ENCODE measurements around the gene HDGFL2. TPM values are rescaled to one million over a fixed set of nuclear protein-coding genes. Genes with fewer than 3 reads are reported as not detected.
"Not testable (repeated sequence)": the region's sequence is repeated elsewhere in the genome, so short reads cannot be mapped to it uniquely, and the experiment has no call there.

HDGFL2 gene
- total RNA-seq, 1 donor from 2014 or later: 33.9 TPM

GRCh38 chr19:4521170-4521887 is 49.2 kb downstream of the HDGFL2 start:
- Histone ChIP-seq H3K27ac (ENCODE audit: low read depth, low read length) (no peak overlapping the region), H3K27me3 (ENCODE audit: control insufficient read depth in 3 of 3, insufficient read depth in 3 of 3, low read length in 3 of 3) (peaks cover 0 to 2% (median 0%) of the 10 kb centered on the region in 3 donors), H3K9ac (ENCODE audit: low read depth in 1 of 3, low read length in 3 of 3) (no peak overlapping the region), H3K4me3 (ENCODE audit: low read length in 3 of 3) (no peak overlapping the region), H3K4me1 (ENCODE audit: control insufficient read depth in 3 of 3, insufficient read depth in 3 of 3, low read length in 3 of 3) (peaks cover 10 to 41% (median 25%) of the 10 kb centered on the region in 3 donors), H3K36me3 (ENCODE audit: control insufficient read depth in 3 of 3, insufficient read depth in 3 of 3, low read length in 3 of 3) (peaks cover 0 to 30% (median 7%) of the 10 kb centered on the region in 3 donors), H3K9me3 (ENCODE audit: control insufficient read depth in 3 of 3, low read length in 3 of 3) (no peaks in the 10 kb centered on the region)

GRCh38 chr19:4521888-4522242 is 49.8 kb downstream of the HDGFL2 start:
- Histone ChIP-seq H3K4me1 (ENCODE audit: control insufficient read depth in 3 of 3, insufficient read depth in 3 of 3, low read length in 3 of 3) (peaks cover 9 to 37% (median 23%) of the 10 kb centered on the region in 3 donors), H3K27ac (ENCODE audit: low read depth, low read length) (no peak overlapping the region)

GRCh38 chr19:4522291-4523002 is 50.4 kb downstream of the HDGFL2 start:
- no peak overlapping the region for H3K27ac ChIP-seq (ENCODE audit: low read depth, low read length)
- peaks cover 0 to 2% (median 0%) of the 10 kb centered on the region in 3 donors for H3K27me3 ChIP-seq (ENCODE audit: control insufficient read depth in 3 of 3, insufficient read depth in 3 of 3, low read length in 3 of 3)
- H3K9ac ChIP-seq (ENCODE audit: low read depth in 1 of 3, low read length in 3 of 3): no peak overlapping the region
- H3K4me3 ChIP-seq (ENCODE audit: low read length in 3 of 3): no peak overlapping the region
- no peaks in the 10 kb centered on the region for H3K9me3 ChIP-seq (ENCODE audit: control insufficient read depth in 3 of 3, low read length in 3 of 3)
- H3K36me3 ChIP-seq (ENCODE audit: control insufficient read depth in 3 of 3, insufficient read depth in 3 of 3, low read length in 3 of 3): peaks cover 0 to 31% (median 7%) of the 10 kb centered on the region in 3 donors
- H3K4me1 ChIP-seq (ENCODE audit: control insufficient read depth in 3 of 3, insufficient read depth in 3 of 3, low read length in 3 of 3): peaks cover 9 to 32% (median 21%) of the 10 kb centered on the region in 3 donors

More at GRCh38 chr19:4521888-4522242, 49.8 kb downstream of the HDGFL2 start:
- Histone ChIP-seq H3K36me3 (ENCODE audit: control insufficient read depth in 3 of 3, insufficient read depth in 3 of 3, low read length in 3 of 3) (peaks cover 0 to 31% (median 7%) of the 10 kb centered on the region in 3 donors), H3K9me3 (ENCODE audit: control insufficient read depth in 3 of 3, low read length in 3 of 3) (no peaks in the 10 kb centered on the region), H3K4me3 (ENCODE audit: low read length in 3 of 3) (no peak overlapping the region), H3K9ac (ENCODE audit: low read depth in 1 of 3, low read length in 3 of 3) (no peak overlapping the region), H3K27me3 (ENCODE audit: control insufficient read depth in 3 of 3, insufficient read depth in 3 of 3, low read length in 3 of 3) (peaks cover 0 to 2% (median 0%) of the 10 kb centered on the region in 3 donors)

GRCh38 chr19:4523306-4524110 is 51.4 kb downstream of the HDGFL2 start:
- no peaks in the 10 kb centered on the region for H3K9me3 ChIP-seq (ENCODE audit: control insufficient read depth in 3 of 3, low read length in 3 of 3)
- no peak overlapping the region for H3K4me3 ChIP-seq (ENCODE audit: low read length in 3 of 3)
- no peak overlapping the region for H3K27ac ChIP-seq (ENCODE audit: low read depth, low read length)
- peaks cover 9 to 22% (median 16%) of the 10 kb centered on the region in 3 donors for H3K4me1 ChIP-seq (ENCODE audit: control insufficient read depth in 3 of 3, insufficient read depth in 3 of 3, low read length in 3 of 3)
- no peak overlapping the region for H3K9ac ChIP-seq (ENCODE audit: low read depth in 1 of 3, low read length in 3 of 3)
- H3K36me3 ChIP-seq (ENCODE audit: control insufficient read depth in 3 of 3, insufficient read depth in 3 of 3, low read length in 3 of 3): peaks cover 0 to 28% (median 7%) of the 10 kb centered on the region in 3 donors
- H3K27me3 ChIP-seq (ENCODE audit: control insufficient read depth in 3 of 3, insufficient read depth in 3 of 3, low read length in 3 of 3): no peaks in the 10 kb centered on the region

GRCh38 chr19:4524808-4525562 is 52.9 kb downstream of the HDGFL2 start:
- Histone ChIP-seq H3K27ac (ENCODE audit: low read depth, low read length) (no peak overlapping the region), H3K9ac (ENCODE audit: low read depth in 1 of 3, low read length in 3 of 3) (peak overlapping the region in 1 of 3 donors; percentile 16), H3K4me1 (ENCODE audit: control insufficient read depth in 3 of 3, insufficient read depth in 3 of 3, low read length in 3 of 3) (peaks cover 0 to 10% (median 4%) of the 10 kb centered on the region in 3 donors), H3K9me3 (ENCODE audit: control insufficient read depth in 3 of 3, low read length in 3 of 3) (no peaks in the 10 kb centered on the region), H3K36me3 (ENCODE audit: control insufficient read depth in 3 of 3, insufficient read depth in 3 of 3, low read length in 3 of 3) (peaks cover 0 to 31% (median 11%) of the 10 kb centered on the region in 3 donors), H3K4me3 (ENCODE audit: low read length in 3 of 3) (no peak overlapping the region), H3K27me3 (ENCODE audit: control insufficient read depth in 3 of 3, insufficient read depth in 3 of 3, low read length in 3 of 3) (no peaks in the 10 kb centered on the region)

GRCh38 chr19:4525563-4526002 is 53.5 kb downstream of the HDGFL2 start:
- peak overlapping the region in 1 of 3 donors; percentile 16 for H3K9ac ChIP-seq (ENCODE audit: low read depth in 1 of 3, low read length in 3 of 3)
- no peak overlapping the region for H3K27ac ChIP-seq (ENCODE audit: low read depth, low read length)
- H3K4me3 ChIP-seq (ENCODE audit: low read length in 3 of 3): no peak overlapping the region
- no peaks in the 10 kb centered on the region for H3K9me3 ChIP-seq (ENCODE audit: control insufficient read depth in 3 of 3, low read length in 3 of 3)
- peaks cover 0 to 31% (median 11%) of the 10 kb centered on the region in 3 donors for H3K36me3 ChIP-seq (ENCODE audit: control insufficient read depth in 3 of 3, insufficient read depth in 3 of 3, low read length in 3 of 3)
- H3K27me3 ChIP-seq (ENCODE audit: control insufficient read depth in 3 of 3, insufficient read depth in 3 of 3, low read length in 3 of 3): no peaks in the 10 kb centered on the region
- peaks cover 0 to 14% (median 4%) of the 10 kb centered on the region in 3 donors for H3K4me1 ChIP-seq (ENCODE audit: control insufficient read depth in 3 of 3, insufficient read depth in 3 of 3, low read length in 3 of 3)

- not testable (repeated sequence) for H3K9me3 ChIP-seq (ENCODE audit: control insufficient read depth in 3 of 3, low read length in 3 of 3); H3K4me3 ChIP-seq (ENCODE audit: low read length in 3 of 3); H3K9ac ChIP-seq (ENCODE audit: low read depth in 1 of 3, low read length in 3 of 3); H3K27ac ChIP-seq (ENCODE audit: low read depth, low read length); H3K27me3 ChIP-seq (ENCODE audit: control insufficient read depth in 3 of 3, insufficient read depth in 3 of 3, low read length in 3 of 3)
- Histone ChIP-seq H3K36me3 (ENCODE audit: control insufficient read depth in 3 of 3, insufficient read depth in 3 of 3, low read length in 3 of 3) (peaks cover 0 to 18% (median 4%) of the 10 kb centered on the region in 3 donors), H3K4me1 (ENCODE audit: control insufficient read depth in 3 of 3, insufficient read depth in 3 of 3, low read length in 3 of 3) (peaks cover 0 to 21% (median 9%) of the 10 kb centered on the region in 3 donors)
Measured at GRCh38 chr19:4527377-4527776, 55.3 kb downstream of the HDGFL2 start.

DNA sequence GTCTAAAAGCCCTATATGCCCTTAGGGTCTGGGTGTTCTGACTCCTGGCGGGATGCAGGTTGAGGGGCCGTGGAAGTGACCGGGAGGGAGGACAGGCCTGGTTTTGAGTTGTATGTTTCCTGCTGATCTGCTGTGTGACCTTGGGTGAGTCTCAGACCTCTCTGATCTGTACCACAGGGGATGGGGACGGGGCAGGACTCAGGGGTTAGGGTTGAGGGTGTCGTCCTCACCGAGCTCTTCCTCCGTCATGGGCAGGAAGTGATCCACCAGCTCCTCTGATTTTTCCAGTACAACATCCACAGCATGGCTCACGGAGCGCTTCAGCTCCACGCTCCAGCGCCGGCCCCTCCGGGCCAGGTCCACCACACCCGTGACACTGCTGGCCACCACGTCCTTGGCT is 56.7 kb downstream of the HDGFL2 start:
- Histone ChIP-seq H3K4me3 (ENCODE audit: low read length in 3 of 3) (no peak overlapping the region), H3K27ac (ENCODE audit: low read depth, low read length) (no peak overlapping the region), H3K9ac (ENCODE audit: low read depth in 1 of 3, low read length in 3 of 3) (no peak overlapping the region), H3K36me3 (ENCODE audit: control insufficient read depth in 3 of 3, insufficient read depth in 3 of 3, low read length in 3 of 3) (peaks cover 0 to 16% (median 4%) of the 10 kb centered on the region in 3 donors), H3K9me3 (ENCODE audit: control insufficient read depth in 3 of 3, low read length in 3 of 3) (no peaks in the 10 kb centered on the region), H3K4me1 (ENCODE audit: control insufficient read depth in 3 of 3, insufficient read depth in 3 of 3, low read length in 3 of 3) (peaks cover 0 to 20% (median 9%) of the 10 kb centered on the region in 3 donors), H3K27me3 (ENCODE audit: control insufficient read depth in 3 of 3, insufficient read depth in 3 of 3, low read length in 3 of 3) (no peaks in the 10 kb centered on the region)

GRCh38 chr19:4529924-4530522 is 57.9 kb downstream of the HDGFL2 start:
- Histone ChIP-seq H3K9me3 (ENCODE audit: control insufficient read depth in 3 of 3, low read length in 3 of 3) (no peaks in the 10 kb centered on the region), H3K4me1 (ENCODE audit: control insufficient read depth in 3 of 3, insufficient read depth in 3 of 3, low read length in 3 of 3) (peaks cover 3 to 31% (median 16%) of the 10 kb centered on the region in 3 donors), H3K4me3 (ENCODE audit: low read length in 3 of 3) (no peak overlapping the region), H3K36me3 (ENCODE audit: control insufficient read depth in 3 of 3, insufficient read depth in 3 of 3, low read length in 3 of 3) (peaks cover 0 to 16% (median 4%) of the 10 kb centered on the region in 3 donors), H3K27ac (ENCODE audit: low read depth, low read length) (no peak overlapping the region), H3K9ac (ENCODE audit: low read depth in 1 of 3, low read length in 3 of 3) (no peak overlapping the region), H3K27me3 (ENCODE audit: control insufficient read depth in 3 of 3, insufficient read depth in 3 of 3, low read length in 3 of 3) (no peaks in the 10 kb centered on the region)

Measured in skeletal muscle tissue (tissue), 4 donors.